Dermis lymphatic vessel endothelial cell (primary cell): Measurements from ENCODE around the gene FOXP2. TPM values are rescaled to one million over a fixed set of nuclear protein-coding genes. Genes with fewer than 3 reads are reported as not detected.

Experiments used
- total RNA-seq: library from RNA; depleted of rRNA; stranded (reverse); fragments of >200 nt; gene quantifications from 2 replicates; pipeline ENCODE4 v1.2.1, GENCODE V29; 2014

Gene FOXP2
- 1.5 and 4.0 TPM in 2 replicates for total RNA-seq

GRCh38 chr7:114414156-114415063 is at the start of gene FOXP2:
Gene FOXP2, plus strand, starts transcription at chr7:114414815. Its CDS starts 11,697 bp downstream, at chr7:114426512.

